ENCODE data around the gene RPS15. TPM values are rescaled to one million over a fixed set of nuclear protein-coding genes. Genes with fewer than 3 reads are reported as not detected.

The RPS15 gene
- total RNA-seq, 1 donor from 2014 or later = 938 TPM

DNA sequence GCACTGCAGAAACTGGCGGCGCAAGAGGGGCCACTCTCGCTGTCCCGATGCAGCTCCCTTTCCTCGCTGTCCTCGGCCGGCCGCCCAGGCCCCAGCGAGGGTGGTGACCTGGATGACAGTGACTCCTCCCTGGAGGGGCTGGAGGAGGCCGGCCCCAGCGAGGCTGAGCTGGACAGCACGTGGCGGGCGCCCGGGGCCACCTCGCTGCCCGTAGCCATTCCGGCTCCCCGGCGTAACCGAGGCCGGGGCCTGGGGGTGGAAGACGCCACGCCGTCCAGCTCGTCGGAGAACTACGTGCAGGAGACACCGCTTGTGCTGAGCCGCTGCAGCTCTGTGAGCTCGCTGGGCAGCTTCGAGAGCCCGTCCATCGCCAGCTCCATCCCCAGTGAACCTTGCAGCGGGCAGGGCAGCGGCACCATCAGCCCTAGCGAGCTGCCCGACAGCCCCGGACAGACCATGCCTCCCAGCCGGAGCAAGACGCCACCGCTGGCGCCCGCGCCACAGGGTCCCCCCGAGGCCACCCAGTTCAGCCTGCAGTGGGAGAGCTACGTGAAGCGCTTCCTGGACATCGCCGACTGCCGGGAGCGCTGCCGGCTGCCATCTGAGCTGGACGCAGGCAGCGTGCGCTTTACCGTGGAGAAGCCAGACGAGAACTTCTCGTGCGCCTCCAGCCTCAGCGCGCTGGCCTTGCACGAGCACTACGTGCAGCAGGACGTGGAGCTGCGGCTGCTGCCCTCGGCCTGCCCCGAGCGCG is 28.4 kb downstream of the RPS15 start:
- DNase-seq (ENCODE audit: low spot score, unreplicated experiment) = no peak
- H3K9me3 Mint-ChIP-seq (ENCODE audit: low read depth) = no peaks in the 10 kb centered on the region
- TF ChIP-seq, protein P1, sequence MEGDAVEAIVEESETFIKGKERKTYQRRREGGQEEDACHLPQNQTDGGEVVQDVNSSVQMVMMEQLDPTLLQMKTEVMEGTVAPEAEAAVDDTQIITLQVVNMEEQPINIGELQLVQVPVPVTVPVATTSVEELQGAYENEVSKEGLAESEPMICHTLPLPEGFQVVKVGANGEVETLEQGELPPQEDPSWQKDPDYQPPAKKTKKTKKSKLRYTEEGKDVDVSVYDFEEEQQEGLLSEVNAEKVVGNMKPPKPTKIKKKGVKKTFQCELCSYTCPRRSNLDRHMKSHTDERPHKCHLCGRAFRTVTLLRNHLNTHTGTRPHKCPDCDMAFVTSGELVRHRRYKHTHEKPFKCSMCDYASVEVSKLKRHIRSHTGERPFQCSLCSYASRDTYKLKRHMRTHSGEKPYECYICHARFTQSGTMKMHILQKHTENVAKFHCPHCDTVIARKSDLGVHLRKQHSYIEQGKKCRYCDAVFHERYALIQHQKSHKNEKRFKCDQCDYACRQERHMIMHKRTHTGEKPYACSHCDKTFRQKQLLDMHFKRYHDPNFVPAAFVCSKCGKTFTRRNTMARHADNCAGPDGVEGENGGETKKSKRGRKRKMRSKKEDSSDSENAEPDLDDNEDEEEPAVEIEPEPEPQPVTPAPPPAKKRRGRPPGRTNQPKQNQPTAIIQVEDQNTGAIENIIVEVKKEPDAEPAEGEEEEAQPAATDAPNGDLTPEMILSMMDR (IDR thresholded peaks at IDR 0.05; ENCODE audit: unreplicated experiment) = no peak
- peaks cover 12% of the 10 kb centered on the region for H3K27me3 Mint-ChIP-seq
- no peaks in the 10 kb centered on the region for H3K36me3 Mint-ChIP-seq (ENCODE audit: insufficient read depth)
- H3K27ac Mint-ChIP-seq = no peak overlapping the region
- no peak overlapping the region for H3K4me3 Mint-ChIP-seq (ENCODE audit: low read depth)
- peaks cover 2% of the 10 kb centered on the region for H3K4me1 Mint-ChIP-seq (ENCODE audit: low read depth)

DNA sequence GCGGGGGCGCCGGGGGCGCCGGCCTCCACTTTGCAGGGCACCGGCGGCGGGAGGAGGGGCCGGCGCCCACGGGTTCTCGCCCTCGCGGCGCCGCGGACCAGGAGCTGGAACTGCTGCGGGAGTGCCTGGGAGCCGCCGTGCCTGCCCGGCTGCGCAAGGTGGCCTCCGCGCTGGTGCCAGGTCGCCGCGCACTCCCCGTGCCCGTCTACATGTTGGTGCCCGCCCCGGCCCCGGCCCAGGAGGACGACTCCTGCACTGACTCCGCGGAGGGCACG is 29.0 kb downstream of the RPS15 start:
- peaks cover 17% of the 10 kb centered on the region for H3K27me3 Mint-ChIP-seq
- no peaks in the 10 kb centered on the region for H3K36me3 Mint-ChIP-seq (ENCODE audit: insufficient read depth)
- TF ChIP-seq, protein P1 (IDR thresholded peaks at IDR 0.05; ENCODE audit: unreplicated experiment) = no peak
- no peak for DNase-seq (ENCODE audit: low spot score, unreplicated experiment)
- no peak overlapping the region for H3K27ac Mint-ChIP-seq
- H3K4me3 Mint-ChIP-seq (ENCODE audit: low read depth) = no peak overlapping the region
- no peaks in the 10 kb centered on the region for H3K9me3 Mint-ChIP-seq (ENCODE audit: low read depth)
- H3K4me1 Mint-ChIP-seq (ENCODE audit: low read depth) = peaks cover 2% of the 10 kb centered on the region

DNA sequence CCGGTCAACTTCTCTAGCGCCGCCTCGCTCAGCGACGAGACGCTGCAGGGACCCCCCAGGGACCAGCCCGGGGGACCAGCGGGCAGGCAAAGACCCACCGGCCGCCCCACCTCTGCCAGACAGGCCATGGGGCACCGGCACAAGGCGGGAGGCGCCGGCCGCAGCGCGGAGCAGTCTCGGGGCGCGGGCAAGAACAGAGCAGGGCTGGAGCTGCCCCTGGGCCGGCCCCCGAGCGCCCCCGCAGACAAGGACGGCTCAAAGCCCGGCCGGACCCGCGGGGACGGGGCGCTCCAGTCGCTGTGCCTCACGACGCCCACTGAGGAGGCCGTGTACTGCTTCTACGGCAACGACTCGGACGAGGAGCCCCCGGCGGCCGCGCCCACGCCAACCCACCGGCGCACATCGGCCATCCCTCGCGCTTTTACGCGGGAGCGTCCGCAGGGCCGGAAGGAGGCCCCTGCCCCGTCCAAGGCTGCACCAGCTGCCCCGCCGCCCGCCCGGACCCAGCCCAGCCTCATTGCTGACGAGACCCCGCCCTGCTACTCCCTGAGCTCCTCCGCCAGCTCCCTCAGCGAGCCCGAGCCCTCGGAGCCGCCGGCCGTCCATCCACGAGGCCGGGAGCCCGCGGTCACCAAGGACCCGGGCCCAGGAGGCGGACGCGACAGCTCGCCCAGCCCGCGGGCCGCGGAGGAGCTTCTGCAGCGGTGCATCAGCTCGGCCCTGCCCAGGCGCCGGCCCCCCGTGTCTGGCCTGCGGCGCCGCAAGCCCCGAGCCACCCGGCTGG is 29.5 kb downstream of the RPS15 start:
- Mint-ChIP-seq H3K27ac (no peak overlapping the region), H3K36me3 (ENCODE audit: insufficient read depth) (no peaks in the 10 kb centered on the region), H3K4me3 (ENCODE audit: low read depth) (no peak overlapping the region), H3K27me3 (peaks cover 18% of the 10 kb centered on the region), H3K9me3 (ENCODE audit: low read depth) (no peaks in the 10 kb centered on the region), H3K4me1 (ENCODE audit: low read depth) (peaks cover 2% of the 10 kb centered on the region)
- TF ChIP-seq, protein P1 (IDR thresholded peaks at IDR 0.05; ENCODE audit: unreplicated experiment) = no peak
- no peak for DNase-seq (ENCODE audit: low spot score, unreplicated experiment)

DNA sequence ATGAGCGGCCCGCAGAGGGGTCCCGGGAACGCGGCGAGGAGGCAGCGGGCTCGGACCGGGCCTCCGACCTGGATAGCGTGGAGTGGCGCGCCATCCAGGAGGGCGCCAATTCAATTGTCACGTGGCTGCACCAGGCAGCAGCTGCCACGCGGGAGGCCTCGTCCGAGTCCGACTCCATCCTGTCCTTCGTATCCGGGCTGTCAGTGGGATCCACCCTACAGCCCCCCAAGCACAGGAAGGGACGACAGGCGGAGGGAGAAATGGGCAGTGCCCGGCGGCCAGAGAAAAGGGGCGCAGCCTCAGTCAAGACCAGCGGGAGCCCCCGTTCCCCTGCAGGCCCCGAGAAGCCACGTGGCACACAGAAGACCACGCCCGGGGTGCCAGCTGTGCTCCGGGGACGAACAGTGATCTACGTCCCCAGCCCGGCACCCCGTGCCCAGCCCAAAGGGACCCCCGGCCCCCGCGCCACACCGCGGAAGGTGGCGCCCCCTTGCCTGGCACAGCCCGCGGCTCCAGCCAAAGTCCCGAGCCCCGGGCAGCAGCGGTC is 30.2 kb downstream of the RPS15 start:
- peaks cover 23% of the 10 kb centered on the region for H3K27me3 Mint-ChIP-seq

DNA sequence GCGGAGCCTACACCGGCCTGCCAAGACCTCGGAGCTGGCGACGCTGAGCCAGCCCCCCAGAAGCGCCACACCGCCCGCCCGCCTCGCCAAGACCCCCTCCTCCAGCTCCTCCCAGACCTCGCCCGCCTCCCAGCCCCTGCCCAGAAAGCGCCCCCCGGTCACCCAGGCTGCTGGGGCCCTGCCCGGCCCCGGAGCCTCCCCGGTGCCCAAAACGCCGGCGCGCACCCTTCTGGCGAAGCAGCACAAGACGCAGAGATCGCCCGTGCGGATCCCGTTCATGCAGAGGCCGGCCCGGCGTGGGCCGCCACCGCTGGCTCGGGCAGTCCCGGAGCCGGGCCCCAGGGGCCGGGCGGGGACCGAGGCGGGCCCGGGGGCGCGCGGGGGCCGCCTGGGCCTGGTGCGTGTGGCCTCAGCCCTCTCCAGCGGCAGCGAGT is 30.6 kb downstream of the RPS15 start:
- H3K27me3 Mint-ChIP-seq = peaks cover 25% of the 10 kb centered on the region
- no peaks in the 10 kb centered on the region for H3K9me3 Mint-ChIP-seq (ENCODE audit: low read depth)
- H3K4me1 Mint-ChIP-seq (ENCODE audit: low read depth) = peaks cover 2% of the 10 kb centered on the region
- no peak overlapping the region for H3K27ac Mint-ChIP-seq
- no peak overlapping the region for H3K4me3 Mint-ChIP-seq (ENCODE audit: low read depth)
- TF ChIP-seq, protein P1 (IDR thresholded peaks at IDR 0.05; ENCODE audit: unreplicated experiment) = no peak
- H3K36me3 Mint-ChIP-seq (ENCODE audit: insufficient read depth) = no peaks in the 10 kb centered on the region
- DNase-seq (ENCODE audit: low spot score, unreplicated experiment) = no peak

More for the DNA sequence above, 30.2 kb downstream of the RPS15 start:
- no peak overlapping the region for H3K4me3 Mint-ChIP-seq (ENCODE audit: low read depth)
- no peaks in the 10 kb centered on the region for H3K36me3 Mint-ChIP-seq (ENCODE audit: insufficient read depth)
- peaks cover 2% of the 10 kb centered on the region for H3K4me1 Mint-ChIP-seq (ENCODE audit: low read depth)
- TF ChIP-seq, protein P1 (IDR thresholded peaks at IDR 0.05; ENCODE audit: unreplicated experiment) = no peak
- no peaks in the 10 kb centered on the region for H3K9me3 Mint-ChIP-seq (ENCODE audit: low read depth)
- H3K27ac Mint-ChIP-seq = no peak overlapping the region
- no peak for DNase-seq (ENCODE audit: low spot score, unreplicated experiment)
